SK-N-SH (cell line): ENCODE measurements around the gene LIPG. TPM values are rescaled to one million over a fixed set of nuclear protein-coding genes. Genes with fewer than 3 reads are reported as not detected.

Experiments used
- CTCF ChIA-PET: fragments of 300-600, 350-600 bp; formaldehyde crosslinking; extraction: SDS; loops from one replicate; lab custom pipeline; 2021; lab: Yijun Ruan, JAX
- POLR2A ChIA-PET: fragments of 350-600 bp; sonication (Branson Sonifier 250); formaldehyde crosslinking; extraction: SDS; loops from one replicate; lab custom pipeline; 2020; ENCODE audit warnings: antibody characterized with exemption, inconsistent platforms; lab: Yijun Ruan, JAX
- DNase-seq: peaks from one replicate; pipeline ENCODE4 v3.0.0; 2012
- H2AFZ ChIP-seq: fragments of 200-600 bp; sonication (generic); 2 replicates; pipeline ENCODE4 v1.8.1; 2016; ENCODE audit warnings: antibody characterized with exemption, mild to moderate bottlenecking, low read depth
- H3F3A ChIP-seq: fragments of 200-600 bp; sonication (generic); replicated peaks from 2 replicates; pipeline ENCODE3; 2016; ENCODE audit warnings: antibody characterized with exemption, mild to moderate bottlenecking; ENCODE audit not compliant: insufficient read depth
- H3K27ac ChIP-seq, 2 experiments: fragments of 200-500 bp in 1 of 2; fragments of 200-600 bp in 1 of 2; sonication (Bioruptor generic) in 1 of 2; sonication (generic), shearing (Covaris generic) in 1 of 2; 2 replicates each; pipeline versions ENCODE4 v1.5.1 to v1.6.1; 2014 to 2016; ENCODE audit warnings: low read depth in 2 of 2, inconsistent platforms in 1 of 2, low read length in 1 of 2, mild to moderate bottlenecking in 1 of 2, mixed read lengths in 1 of 2
- H3K27me3 ChIP-seq: fragments of 200-600 bp; sonication (generic), shearing (Covaris generic); 2 replicates; pipeline ENCODE4 v1.6.1; 2016; ENCODE audit warnings: mixed run types; ENCODE audit not compliant: insufficient read depth
- H3K36me3 ChIP-seq, 2 experiments: fragments of 200-500 bp in 1 of 2; fragments of 200-600 bp in 1 of 2; sonication (Bioruptor generic) in 1 of 2; sonication (generic) in 1 of 2; replicated peaks in 1 of 2; 2 replicates each; pipeline versions ENCODE3 to v1.5.1; 2014 to 2016; ENCODE audit warnings: low read length in 1 of 2, mild to moderate bottlenecking in 1 of 2; ENCODE audit not compliant: insufficient read depth in 2 of 2, control insufficient read depth in 1 of 2
- H3K4me1 ChIP-seq, 2 experiments: fragments of 200-500 bp in 1 of 2; fragments of 200-600 bp in 1 of 2; sonication (Bioruptor generic) in 1 of 2; sonication (generic), shearing (Covaris generic) in 1 of 2; 2 replicates each; pipeline versions ENCODE4 v1.5.1 to v1.6.1; 2014 to 2016; ENCODE audit warnings: low read depth in 1 of 2, low read length in 1 of 2, mixed run types in 1 of 2; ENCODE audit not compliant: insufficient read depth in 2 of 2, control insufficient read depth in 1 of 2
- H3K4me2 ChIP-seq: fragments of 200-600 bp; sonication (generic), shearing (Covaris generic); 2 replicates; pipeline ENCODE4 v1.6.1; 2017; ENCODE audit warnings: mixed run types
- H3K4me3 ChIP-seq, 2 experiments: fragments of 200-500 bp in 1 of 2; fragments of 200-600 bp in 1 of 2; sonication (Bioruptor generic) in 1 of 2; sonication (generic), shearing (Covaris generic) in 1 of 2; 2 replicates each; pipeline versions ENCODE4 v1.5.1 to v1.8.1; 2014 to 2016; ENCODE audit warnings: low read depth in 2 of 2, inconsistent platforms in 1 of 2, low read length in 1 of 2, mild to moderate bottlenecking in 1 of 2, mixed read lengths in 1 of 2, moderate library complexity in 1 of 2
- H3K79me2 ChIP-seq: fragments of 200-600 bp; sonication (generic); 2 replicates; pipeline ENCODE4 v1.8.1; 2017; ENCODE audit warnings: mild to moderate bottlenecking; ENCODE audit not compliant: insufficient read depth
- H3K9ac ChIP-seq: fragments of 200-600 bp; sonication (generic); 2 replicates; pipeline ENCODE4 v1.6.1; 2017; ENCODE audit warnings: mixed run types
- H3K9me2 ChIP-seq: fragments of 200-600 bp; sonication (generic); 2 replicates; pipeline ENCODE4 v1.6.1; 2017; ENCODE audit warnings: mixed run types
- H3K9me3 ChIP-seq: fragments of 200-600 bp; sonication (generic); 2 replicates; pipeline ENCODE4 v1.6.1; 2017; ENCODE audit warnings: mixed run types, mild to moderate bottlenecking, moderate library complexity
- H4K20me1 ChIP-seq: fragments of 200-600 bp; sonication (generic); 2 replicates; pipeline ENCODE4 v1.6.1; 2017; ENCODE audit warnings: mild to moderate bottlenecking, mixed run types; ENCODE audit not compliant: insufficient read depth
- ELF1 ChIP-seq: IDR thresholded peaks from 2 replicates; pipeline ENCODE4 v1.4.0; 2012
- EP300 ChIP-seq, 2 experiments: IDR thresholded peaks; 2 replicates each; pipeline versions ENCODE4 v1.4.0 to v1.6.1; 2012; ENCODE audit warnings: borderline replicate concordance in 1 of 2, low read depth in 1 of 2, low read length in 1 of 2
- EZH2phosphoT487 ChIP-seq: fragments of 200-600 bp; sonication (generic); IDR thresholded peaks from 2 replicates; pipeline ENCODE4 v1.6.1; 2017; ENCODE audit warnings: low read depth, mixed run types, mild to moderate bottlenecking, antibody characterized with exemption, moderate library complexity, borderline replicate concordance
- GABPA ChIP-seq: IDR thresholded peaks from 2 replicates; pipeline ENCODE4 v1.4.0; 2012; ENCODE audit warnings: low read depth, mild to moderate bottlenecking
- JUND ChIP-seq: IDR thresholded peaks from 2 replicates; pipeline ENCODE4 v1.4.0; 2012
- MEF2A ChIP-seq: IDR thresholded peaks from 2 replicates; pipeline ENCODE4 v1.4.0; 2012; ENCODE audit warnings: low read depth, borderline replicate concordance
- MXI1 ChIP-seq: IDR thresholded peaks from 2 replicates; pipeline ENCODE4 v1.6.1; 2012; ENCODE audit warnings: mild to moderate bottlenecking, low read depth, low read length, improper control_type of control experiment
- NFIC ChIP-seq: IDR thresholded peaks from 2 replicates; pipeline ENCODE4 v1.4.0; 2012; ENCODE audit warnings: borderline replicate concordance
- NRF1 ChIP-seq: IDR thresholded peaks from 2 replicates; pipeline ENCODE4 v1.6.1; 2012; ENCODE audit warnings: low read depth, mild to moderate bottlenecking, low read length
- POLR2AphosphoS5 ChIP-seq: IDR thresholded peaks from 2 replicates; pipeline ENCODE4 v1.6.1; 2012; ENCODE audit warnings: low read depth, low read length
- RCOR1 ChIP-seq: fragments of 150-350 bp; IDR thresholded peaks from 2 replicates; pipeline ENCODE4 v1.6.1; 2017; ENCODE audit warnings: antibody characterized with exemption, low read length
- RFX5 ChIP-seq: IDR thresholded peaks from 2 replicates; pipeline ENCODE4 v1.6.1; 2012; ENCODE audit warnings: mild to moderate bottlenecking, improper control_type of control experiment, low read length
- SIN3A ChIP-seq: IDR thresholded peaks from 2 replicates; pipeline ENCODE4 v1.6.1; 2012; ENCODE audit warnings: low read depth, mild to moderate bottlenecking, low read length, moderate library complexity, borderline replicate concordance
- TAF1 ChIP-seq: IDR thresholded peaks from 2 replicates; pipeline ENCODE4 v1.6.1; 2012; ENCODE audit warnings: low read depth, mild to moderate bottlenecking, low read length, moderate library complexity, borderline replicate concordance
- TCF12 ChIP-seq: IDR thresholded peaks from 2 replicates; pipeline ENCODE4 v1.4.0; 2012
- WGBS: methylation state at CpG from one replicate; pipeline ENCODE4 v1.1.6; 2017; ENCODE audit warnings: low lambda C conversion rate; 5-methylcytosine and 5-hydroxymethylcytosine counted together
- polyA plus RNA-seq, 3 experiments: library from polyadenylated mRNA; depleted of rRNA; stranded (reverse); fragments of >200 nt; gene quantifications; 2 replicates each; pipeline ENCODE4 v1.2.3, GENCODE V29; 2012
- TF ChIP-seq, protein P1 (sequence below): IDR thresholded peaks from 2 replicates; pipeline ENCODE4 v1.6.1; 2012; ENCODE audit warnings: mild to moderate bottlenecking, low read depth, low read length, moderate library complexity
- TF ChIP-seq, protein P2 (sequence below): IDR thresholded peaks from 2 replicates; pipeline ENCODE4 v1.4.0; 2012; ENCODE audit warnings: low read depth, borderline replicate concordance
- TF ChIP-seq, protein P3 (sequence below): fragments of 200-600 bp; sonication (generic); IDR thresholded peaks from 2 replicates; pipeline ENCODE4 v1.6.1; 2017; ENCODE audit warnings: antibody characterized with exemption, mild to moderate bottlenecking, moderate library complexity
- TF ChIP-seq, protein P4 (sequence below): IDR thresholded peaks from 2 replicates; pipeline ENCODE4 v1.4.0; 2012; ENCODE audit warnings: low read depth

LIPG gene
- polyA plus RNA-seq, 1 of the 3 experiments (the other 2 are of a cell fraction): 3.2 TPM

DNA sequence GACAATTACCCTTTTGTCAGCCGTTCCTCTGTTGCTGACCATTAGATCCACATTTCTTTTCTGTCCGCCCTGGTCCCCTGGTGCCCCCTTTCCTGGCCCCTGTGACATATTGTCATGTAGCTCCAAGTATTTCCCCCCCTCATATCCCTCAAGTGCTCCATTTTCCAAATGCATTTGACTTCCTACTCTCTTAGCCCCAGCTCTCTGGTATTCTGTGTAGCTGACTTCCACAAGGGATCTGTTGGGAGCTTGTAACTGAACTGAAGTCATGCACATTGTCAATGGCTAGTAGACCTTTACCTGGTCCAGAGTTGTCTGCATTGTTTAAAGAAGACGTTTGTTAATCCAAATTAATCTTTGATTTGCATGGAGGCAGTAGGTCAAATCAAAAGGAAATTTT is 34.8 kb downstream of the LIPG start:
- Histone ChIP-seq H3K4me2 (no peak overlapping the region), H3K4me3 (no peak overlapping the region), H3K79me2 (no peaks in the 10 kb centered on the region), H3K9me2 (no peaks in the 10 kb centered on the region), H3K4me1 (peaks cover 0 to 9% of the 10 kb centered on the region in 2 experiments; a peak in 1 of 4 replicates), H3K36me3 (no peaks in the 10 kb centered on the region), H3F3A (peaks cover 3% of the 10 kb centered on the region), H3K27ac (no peak overlapping the region), H2AFZ (no peak overlapping the region), H3K27me3 (no peaks in the 10 kb centered on the region), H3K9ac (no peak overlapping the region), H3K9me3 (no peaks in the 10 kb centered on the region), H4K20me1 (no peaks in the 10 kb centered on the region)
- TF ChIP-seq MEF2A (no peak), POLR2AphosphoS5 (no peak), EZH2phosphoT487 (no peak), NFIC (no peak), TAF1 (no peak), GABPA (no peak), TCF12 (no peak), ELF1 (no peak), NRF1 (no peak), RCOR1 (no peak), JUND (no peak), MXI1 (no peak), RFX5 (no peak), SIN3A (no peak), EP300 (IDR thresholded peaks at IDR 0.05; ENCODE audit: borderline replicate concordance in 1 of 2, low read depth in 1 of 2, low read length in 1 of 2) (no peak)
- TF ChIP-seq, protein P1, sequence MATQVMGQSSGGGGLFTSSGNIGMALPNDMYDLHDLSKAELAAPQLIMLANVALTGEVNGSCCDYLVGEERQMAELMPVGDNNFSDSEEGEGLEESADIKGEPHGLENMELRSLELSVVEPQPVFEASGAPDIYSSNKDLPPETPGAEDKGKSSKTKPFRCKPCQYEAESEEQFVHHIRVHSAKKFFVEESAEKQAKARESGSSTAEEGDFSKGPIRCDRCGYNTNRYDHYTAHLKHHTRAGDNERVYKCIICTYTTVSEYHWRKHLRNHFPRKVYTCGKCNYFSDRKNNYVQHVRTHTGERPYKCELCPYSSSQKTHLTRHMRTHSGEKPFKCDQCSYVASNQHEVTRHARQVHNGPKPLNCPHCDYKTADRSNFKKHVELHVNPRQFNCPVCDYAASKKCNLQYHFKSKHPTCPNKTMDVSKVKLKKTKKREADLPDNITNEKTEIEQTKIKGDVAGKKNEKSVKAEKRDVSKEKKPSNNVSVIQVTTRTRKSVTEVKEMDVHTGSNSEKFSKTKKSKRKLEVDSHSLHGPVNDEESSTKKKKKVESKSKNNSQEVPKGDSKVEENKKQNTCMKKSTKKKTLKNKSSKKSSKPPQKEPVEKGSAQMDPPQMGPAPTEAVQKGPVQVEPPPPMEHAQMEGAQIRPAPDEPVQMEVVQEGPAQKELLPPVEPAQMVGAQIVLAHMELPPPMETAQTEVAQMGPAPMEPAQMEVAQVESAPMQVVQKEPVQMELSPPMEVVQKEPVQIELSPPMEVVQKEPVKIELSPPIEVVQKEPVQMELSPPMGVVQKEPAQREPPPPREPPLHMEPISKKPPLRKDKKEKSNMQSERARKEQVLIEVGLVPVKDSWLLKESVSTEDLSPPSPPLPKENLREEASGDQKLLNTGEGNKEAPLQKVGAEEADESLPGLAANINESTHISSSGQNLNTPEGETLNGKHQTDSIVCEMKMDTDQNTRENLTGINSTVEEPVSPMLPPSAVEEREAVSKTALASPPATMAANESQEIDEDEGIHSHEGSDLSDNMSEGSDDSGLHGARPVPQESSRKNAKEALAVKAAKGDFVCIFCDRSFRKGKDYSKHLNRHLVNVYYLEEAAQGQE: no peak
- TF ChIP-seq, protein P2, sequence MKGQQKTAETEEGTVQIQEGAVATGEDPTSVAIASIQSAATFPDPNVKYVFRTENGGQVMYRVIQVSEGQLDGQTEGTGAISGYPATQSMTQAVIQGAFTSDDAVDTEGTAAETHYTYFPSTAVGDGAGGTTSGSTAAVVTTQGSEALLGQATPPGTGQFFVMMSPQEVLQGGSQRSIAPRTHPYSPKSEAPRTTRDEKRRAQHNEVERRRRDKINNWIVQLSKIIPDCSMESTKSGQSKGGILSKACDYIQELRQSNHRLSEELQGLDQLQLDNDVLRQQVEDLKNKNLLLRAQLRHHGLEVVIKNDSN: no peak
- TF ChIP-seq, protein P3, sequence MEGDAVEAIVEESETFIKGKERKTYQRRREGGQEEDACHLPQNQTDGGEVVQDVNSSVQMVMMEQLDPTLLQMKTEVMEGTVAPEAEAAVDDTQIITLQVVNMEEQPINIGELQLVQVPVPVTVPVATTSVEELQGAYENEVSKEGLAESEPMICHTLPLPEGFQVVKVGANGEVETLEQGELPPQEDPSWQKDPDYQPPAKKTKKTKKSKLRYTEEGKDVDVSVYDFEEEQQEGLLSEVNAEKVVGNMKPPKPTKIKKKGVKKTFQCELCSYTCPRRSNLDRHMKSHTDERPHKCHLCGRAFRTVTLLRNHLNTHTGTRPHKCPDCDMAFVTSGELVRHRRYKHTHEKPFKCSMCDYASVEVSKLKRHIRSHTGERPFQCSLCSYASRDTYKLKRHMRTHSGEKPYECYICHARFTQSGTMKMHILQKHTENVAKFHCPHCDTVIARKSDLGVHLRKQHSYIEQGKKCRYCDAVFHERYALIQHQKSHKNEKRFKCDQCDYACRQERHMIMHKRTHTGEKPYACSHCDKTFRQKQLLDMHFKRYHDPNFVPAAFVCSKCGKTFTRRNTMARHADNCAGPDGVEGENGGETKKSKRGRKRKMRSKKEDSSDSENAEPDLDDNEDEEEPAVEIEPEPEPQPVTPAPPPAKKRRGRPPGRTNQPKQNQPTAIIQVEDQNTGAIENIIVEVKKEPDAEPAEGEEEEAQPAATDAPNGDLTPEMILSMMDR: no peak
- TF ChIP-seq, protein P4, sequence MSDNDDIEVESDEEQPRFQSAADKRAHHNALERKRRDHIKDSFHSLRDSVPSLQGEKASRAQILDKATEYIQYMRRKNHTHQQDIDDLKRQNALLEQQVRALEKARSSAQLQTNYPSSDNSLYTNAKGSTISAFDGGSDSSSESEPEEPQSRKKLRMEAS: no peak
- ChIA-PET CTCF (interaction anchor here (1.7 kb wide), 1 partner anchor 13 kb away, joined by 6 read pairs; no protein-coding TSS in a partner anchor), POLR2A (no interaction called here)
- no peak for DNase-seq
- WGBS: 44% methylated on average over 3 of the region's 3 CpGs
